GM18517 (cell line): ENCODE measurements around the gene C1orf159.

Experiments
- ATAC-seq: cut with Tn5 transposase; IDR thresholded peaks from one replicate; pipeline ENCODE4 v1.9.1; 2021; ENCODE audit warnings: mild to moderate bottlenecking, moderate library complexity; ENCODE audit not compliant: unreplicated experiment

Gene C1orf159

GRCh38 chr1:1132956-1133750 is 17.3 kb upstream of the C1orf159 start:
- ATAC-seq, result no peak

- no peak for ATAC-seq
Measured at GRCh38 chr1:1132042-1132950, 16.4 kb upstream of the C1orf159 start.

GRCh38 chr1:1130206-1131120 is 14.6 kb upstream of the C1orf159 start:
- no peak for ATAC-seq

GRCh38 chr1:1129381-1129821 is 13.5 kb upstream of the C1orf159 start:
- ATAC-seq, result no peak

- ATAC-seq, result no peak
Measured at GRCh38 chr1:1128454-1129139, 12.7 kb upstream of the C1orf159 start.

- no peak for ATAC-seq
Measured at GRCh38 chr1:1127551-1128451, 11.9 kb upstream of the C1orf159 start.

GRCh38 chr1:1125945-1126344 is 10.1 kb upstream of the C1orf159 start:
- ATAC-seq, result no peak

- ATAC-seq, result no peak
Measured at GRCh38 chr1:1124786-1125642, 9.1 kb upstream of the C1orf159 start.

- no peak for ATAC-seq
Measured at GRCh38 chr1:1124508-1124785, 8.6 kb upstream of the C1orf159 start.

- ATAC-seq, result no peak
Measured at GRCh38 chr1:1123581-1124507, 8.0 kb upstream of the C1orf159 start.

- ATAC-seq, result no peak
Measured at GRCh38 chr1:1122981-1123480, 7.1 kb upstream of the C1orf159 start.

GRCh38 chr1:1122078-1122811 is 6.4 kb upstream of the C1orf159 start:
- ATAC-seq, result no peak

GRCh38 chr1:1121611-1122077 is 5.8 kb upstream of the C1orf159 start:
- ATAC-seq, result no peak

- ATAC-seq, result no peak
Measured at GRCh38 chr1:1120866-1121591, 5.1 kb upstream of the C1orf159 start.

GRCh38 chr1:1120096-1120495 is 4.2 kb upstream of the C1orf159 start:
- no peak for ATAC-seq
